Esophagus squamous epithelium (tissue), 4 donors: ENCODE measurements around the gene DLK1.

Experiments used
- POLR2A ChIP-seq, 4 donors: fragments of 450-650 bp; IDR thresholded peaks; one replicate each; pipeline ENCODE4 v1.6.1; 2017; ENCODE audit warnings: antibody characterized with exemption in 4 of 4, mild to moderate bottlenecking in 4 of 4, moderate library complexity in 3 of 4
- TF ChIP-seq, protein P1 (sequence below), 6 experiments: fragments of 450-650 bp in 4 of 6; fragments of 200-600 bp in 2 of 6; sonication (generic) in 2 of 6; IDR thresholded peaks; one replicate each; pipeline ENCODE4 v1.5.1; 2016 to 2019; ENCODE audit warnings: antibody characterized with exemption in 6 of 6, mild to moderate bottlenecking in 4 of 6, moderate library complexity in 4 of 6

DNA sequence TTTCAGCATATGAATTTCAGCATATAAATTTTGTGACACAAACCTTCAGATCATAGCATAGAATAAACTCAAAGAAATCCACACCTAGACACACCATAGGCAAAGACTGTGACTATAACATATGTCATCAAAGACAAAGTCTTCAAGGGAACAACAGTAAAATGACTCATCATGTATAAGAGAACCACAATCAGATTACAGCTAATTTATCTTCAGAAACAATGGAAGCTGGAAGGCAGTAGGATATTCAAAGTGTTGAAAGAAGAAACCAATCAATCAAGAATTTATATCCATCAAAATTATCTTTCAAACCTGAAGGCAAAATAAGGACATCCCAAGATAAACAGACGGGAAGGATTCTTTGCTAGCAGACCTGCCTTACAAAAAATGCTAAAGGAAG lies 29.0 kb downstream of the DLK1 start:
- TF ChIP-seq, protein P1, sequence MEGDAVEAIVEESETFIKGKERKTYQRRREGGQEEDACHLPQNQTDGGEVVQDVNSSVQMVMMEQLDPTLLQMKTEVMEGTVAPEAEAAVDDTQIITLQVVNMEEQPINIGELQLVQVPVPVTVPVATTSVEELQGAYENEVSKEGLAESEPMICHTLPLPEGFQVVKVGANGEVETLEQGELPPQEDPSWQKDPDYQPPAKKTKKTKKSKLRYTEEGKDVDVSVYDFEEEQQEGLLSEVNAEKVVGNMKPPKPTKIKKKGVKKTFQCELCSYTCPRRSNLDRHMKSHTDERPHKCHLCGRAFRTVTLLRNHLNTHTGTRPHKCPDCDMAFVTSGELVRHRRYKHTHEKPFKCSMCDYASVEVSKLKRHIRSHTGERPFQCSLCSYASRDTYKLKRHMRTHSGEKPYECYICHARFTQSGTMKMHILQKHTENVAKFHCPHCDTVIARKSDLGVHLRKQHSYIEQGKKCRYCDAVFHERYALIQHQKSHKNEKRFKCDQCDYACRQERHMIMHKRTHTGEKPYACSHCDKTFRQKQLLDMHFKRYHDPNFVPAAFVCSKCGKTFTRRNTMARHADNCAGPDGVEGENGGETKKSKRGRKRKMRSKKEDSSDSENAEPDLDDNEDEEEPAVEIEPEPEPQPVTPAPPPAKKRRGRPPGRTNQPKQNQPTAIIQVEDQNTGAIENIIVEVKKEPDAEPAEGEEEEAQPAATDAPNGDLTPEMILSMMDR (IDR thresholded peaks at IDR 0.05) = no peak
- TF ChIP-seq POLR2A (IDR thresholded peaks at IDR 0.05) = no peak
